ENCODE measurements around the gene ZBED2.
"Not testable (repeated sequence)": the region's sequence is repeated elsewhere in the genome, so short reads cannot be mapped to it uniquely, and the experiment has no call there.

Gene ZBED2

DNA sequence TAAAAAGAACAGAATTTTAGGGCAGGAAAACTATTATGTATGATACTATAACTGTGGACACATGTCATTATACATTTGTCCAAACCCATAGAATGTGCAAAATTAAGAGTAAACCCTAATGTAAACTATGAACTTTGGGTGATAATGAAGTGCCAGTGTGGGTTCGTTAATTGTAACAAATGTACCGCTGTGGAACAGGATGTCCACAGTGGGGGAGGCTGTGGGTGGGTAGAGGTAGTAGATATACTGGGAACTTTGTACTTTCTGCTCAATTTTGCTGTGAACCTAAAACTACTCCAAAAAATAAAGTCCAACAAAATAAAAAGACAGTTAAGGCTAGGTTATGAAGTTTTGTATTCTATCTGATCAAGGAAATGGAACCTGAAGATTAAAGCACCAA lies 28.3 kb downstream of the ZBED2 start:
- TF ChIP-seq, protein P1, sequence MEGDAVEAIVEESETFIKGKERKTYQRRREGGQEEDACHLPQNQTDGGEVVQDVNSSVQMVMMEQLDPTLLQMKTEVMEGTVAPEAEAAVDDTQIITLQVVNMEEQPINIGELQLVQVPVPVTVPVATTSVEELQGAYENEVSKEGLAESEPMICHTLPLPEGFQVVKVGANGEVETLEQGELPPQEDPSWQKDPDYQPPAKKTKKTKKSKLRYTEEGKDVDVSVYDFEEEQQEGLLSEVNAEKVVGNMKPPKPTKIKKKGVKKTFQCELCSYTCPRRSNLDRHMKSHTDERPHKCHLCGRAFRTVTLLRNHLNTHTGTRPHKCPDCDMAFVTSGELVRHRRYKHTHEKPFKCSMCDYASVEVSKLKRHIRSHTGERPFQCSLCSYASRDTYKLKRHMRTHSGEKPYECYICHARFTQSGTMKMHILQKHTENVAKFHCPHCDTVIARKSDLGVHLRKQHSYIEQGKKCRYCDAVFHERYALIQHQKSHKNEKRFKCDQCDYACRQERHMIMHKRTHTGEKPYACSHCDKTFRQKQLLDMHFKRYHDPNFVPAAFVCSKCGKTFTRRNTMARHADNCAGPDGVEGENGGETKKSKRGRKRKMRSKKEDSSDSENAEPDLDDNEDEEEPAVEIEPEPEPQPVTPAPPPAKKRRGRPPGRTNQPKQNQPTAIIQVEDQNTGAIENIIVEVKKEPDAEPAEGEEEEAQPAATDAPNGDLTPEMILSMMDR (IDR thresholded peaks at IDR 0.05; ENCODE audit: insufficient read depth, low read length, poor library complexity, severe bottlenecking) = no peak
- Histone ChIP-seq H3K4me3 (replicated peaks; ENCODE audit: low read depth, low read length) (no peak overlapping the region), H3K36me3 (ENCODE audit: control insufficient read depth, insufficient read depth, low read length) (no peaks in the 10 kb centered on the region), H3K27me3 (replicated peaks; ENCODE audit: control insufficient read depth, insufficient read depth, low read length) (no peaks in the 10 kb centered on the region)
- DNase-seq (ENCODE audit: extremely low read depth, insufficient read length) = no peak

GRCh38 chr3:111561902-111562301 lies 33.2 kb downstream of the ZBED2 start:
- not testable (repeated sequence) for H3K27me3 ChIP-seq (replicated peaks; ENCODE audit: control insufficient read depth, insufficient read depth, low read length); H3K4me3 ChIP-seq (replicated peaks; ENCODE audit: low read depth, low read length); DNase-seq (ENCODE audit: extremely low read depth, insufficient read length); H3K36me3 ChIP-seq (ENCODE audit: control insufficient read depth, insufficient read depth, low read length)

GRCh38 chr3:111548756-111549155 lies 46.4 kb downstream of the ZBED2 start:
- no peak overlapping the region for H3K4me3 ChIP-seq (replicated peaks; ENCODE audit: low read depth, low read length)
- TF ChIP-seq, protein P1 (IDR thresholded peaks at IDR 0.05; ENCODE audit: insufficient read depth, low read length, poor library complexity, severe bottlenecking) = no peak
- no peak for DNase-seq (ENCODE audit: extremely low read depth, insufficient read length)
- H3K27me3 ChIP-seq (replicated peaks; ENCODE audit: control insufficient read depth, insufficient read depth, low read length) = no peaks in the 10 kb centered on the region
- H3K36me3 ChIP-seq (ENCODE audit: control insufficient read depth, insufficient read depth, low read length) = no peaks in the 10 kb centered on the region

DNA sequence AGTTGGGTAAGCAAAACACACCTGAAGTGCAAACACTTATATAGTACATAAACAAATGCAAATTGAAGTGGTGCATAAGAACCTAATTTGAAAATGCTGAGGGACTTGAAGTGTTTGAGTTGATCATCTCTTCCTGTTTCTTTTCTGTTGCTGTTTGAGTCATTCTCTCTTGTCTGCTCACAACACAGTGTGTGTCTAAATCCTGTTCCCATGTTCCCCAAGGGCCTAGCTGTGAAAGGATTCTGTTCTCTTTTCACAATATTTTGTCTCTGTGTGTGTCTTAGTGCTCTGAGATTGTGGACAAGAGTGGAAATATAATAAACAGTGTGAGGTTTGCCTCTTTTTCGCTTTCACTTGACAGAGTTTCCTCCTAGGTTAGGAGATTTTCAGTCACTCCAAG lies 47.1 kb downstream of the ZBED2 start:
- TF ChIP-seq, protein P1 (IDR thresholded peaks at IDR 0.05; ENCODE audit: insufficient read depth, low read length, poor library complexity, severe bottlenecking) = no peak
- Histone ChIP-seq H3K36me3 (ENCODE audit: control insufficient read depth, insufficient read depth, low read length) (no peaks in the 10 kb centered on the region), H3K27me3 (replicated peaks; ENCODE audit: control insufficient read depth, insufficient read depth, low read length) (no peaks in the 10 kb centered on the region), H3K4me3 (replicated peaks; ENCODE audit: low read depth, low read length) (no peak overlapping the region)
- DNase-seq (ENCODE audit: extremely low read depth, insufficient read length) = no peak

DNA sequence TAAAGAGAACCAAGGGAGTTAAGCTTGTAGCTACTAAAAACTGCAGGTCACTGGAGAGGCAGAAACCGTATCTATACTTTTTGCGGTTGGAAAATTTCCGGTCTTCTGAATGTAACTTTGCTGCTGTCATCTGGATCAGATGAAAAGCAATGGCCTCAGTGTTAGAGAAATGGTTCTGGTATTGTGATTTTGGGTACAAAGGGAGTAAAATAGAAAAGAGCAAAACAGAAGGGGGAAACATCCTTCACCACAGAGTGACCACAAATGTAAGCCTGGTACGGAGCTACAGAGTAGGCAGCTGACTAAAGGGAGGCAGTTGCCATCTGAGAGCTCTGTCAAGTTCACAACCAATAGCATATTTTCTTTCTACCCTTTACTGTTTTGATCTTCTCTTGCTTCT lies 47.5 kb downstream of the ZBED2 start:
- DNase-seq (ENCODE audit: extremely low read depth, insufficient read length) = peak; percentile 35
- TF ChIP-seq, protein P1 (IDR thresholded peaks at IDR 0.05; ENCODE audit: insufficient read depth, low read length, poor library complexity, severe bottlenecking) = no peak
- no peaks in the 10 kb centered on the region for H3K36me3 ChIP-seq (ENCODE audit: control insufficient read depth, insufficient read depth, low read length)
- H3K27me3 ChIP-seq (replicated peaks; ENCODE audit: control insufficient read depth, insufficient read depth, low read length) = no peaks in the 10 kb centered on the region
- no peak overlapping the region for H3K4me3 ChIP-seq (replicated peaks; ENCODE audit: low read depth, low read length)

DNA sequence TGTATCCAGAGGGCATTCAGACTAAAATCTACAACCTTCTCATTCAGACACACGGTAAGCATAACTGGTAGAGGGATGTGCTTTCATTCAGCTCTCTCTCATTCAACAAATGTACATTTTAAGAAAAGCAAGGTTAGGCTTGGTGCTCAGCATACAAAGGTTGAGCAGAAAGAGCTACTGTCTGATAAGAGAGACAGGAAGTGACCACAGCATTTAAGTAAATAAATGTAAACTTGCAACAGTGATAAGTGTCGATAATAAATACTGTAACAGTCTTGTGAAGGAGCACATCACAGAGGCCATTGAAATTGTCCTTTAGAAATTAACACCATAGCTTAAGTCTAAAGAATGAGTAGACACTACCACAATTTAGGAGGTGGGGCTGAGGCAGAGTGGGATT lies 49.8 kb downstream of the ZBED2 start:
- Histone ChIP-seq H3K4me3 (replicated peaks; ENCODE audit: low read depth, low read length) (no peak overlapping the region), H3K36me3 (ENCODE audit: control insufficient read depth, insufficient read depth, low read length) (no peaks in the 10 kb centered on the region), H3K27me3 (replicated peaks; ENCODE audit: control insufficient read depth, insufficient read depth, low read length) (no peaks in the 10 kb centered on the region)
- DNase-seq (ENCODE audit: extremely low read depth, insufficient read length) = no peak
- TF ChIP-seq, protein P1 (IDR thresholded peaks at IDR 0.05; ENCODE audit: insufficient read depth, low read length, poor library complexity, severe bottlenecking) = no peak
